ENCODE data around the gene P3H2. TPM values are rescaled to one million over a fixed set of nuclear protein-coding genes. Genes with fewer than 3 reads are reported as not detected.

The P3H2 gene
- total and polyA plus RNA-seq, 2 experiments from 2014 or later = 14.5 TPM

- Histone ChIP-seq H2AFZ (no peak overlapping the region), H3K36me3 (replicated peaks; ENCODE audit: insufficient read depth, low read depth) (no peaks in the 10 kb centered on the region), H3K4me3 (no peak overlapping the region), H3K9me2 (replicated peaks; ENCODE audit: insufficient read depth) (no peaks in the 10 kb centered on the region), H4K20me1 (ENCODE audit: insufficient read depth, poor library complexity, severe bottlenecking) (no peaks in the 10 kb centered on the region), H3K4me1 (ENCODE audit: insufficient read depth) (peaks cover 4% of the 10 kb centered on the region), H3K79me2 (peaks cover 2% of the 10 kb centered on the region), H3K4me2 (no peak overlapping the region), H3K27ac (peak overlapping the region; percentile 10), H3K27me3 (no peaks in the 10 kb centered on the region), H3K9me3 (ENCODE audit: low read depth) (no peaks in the 10 kb centered on the region)
- DNase-seq (ENCODE audit: low spot score) = no peak
- WGBS (ENCODE audit: low lambda C conversion rate, missing lambda C conversion rate) = 85% methylated on average over 5 of the region's 5 CpGs
- TF ChIP-seq CTCF (IDR thresholded peaks at IDR 0.05; ENCODE audit: poor library complexity) (no peak), EZH2 (IDR thresholded peaks at IDR 0.05; ENCODE audit: borderline replicate concordance) (no peak), EZH2phosphoT487 (IDR thresholded peaks at IDR 0.05; ENCODE audit: low read depth, severe bottlenecking, unreplicated experiment) (no peak)
These were observed 116.0 kb downstream of the P3H2 start for GRCh38 chr3:190004656-190005055.

- H3K4me2 ChIP-seq = no peak overlapping the region
- TF ChIP-seq CTCF (IDR thresholded peaks at IDR 0.05; ENCODE audit: poor library complexity) (no peak), EZH2phosphoT487 (IDR thresholded peaks at IDR 0.05; ENCODE audit: low read depth, severe bottlenecking, unreplicated experiment) (no peak), EZH2 (IDR thresholded peaks at IDR 0.05; ENCODE audit: borderline replicate concordance) (no peak)
- H3K79me2 ChIP-seq = peaks cover 2% of the 10 kb centered on the region
- no peaks in the 10 kb centered on the region for H3K9me3 ChIP-seq (ENCODE audit: low read depth)
- peaks cover 4% of the 10 kb centered on the region for H3K4me1 ChIP-seq (ENCODE audit: insufficient read depth)
- no peaks in the 10 kb centered on the region for H3K27me3 ChIP-seq
- H3K4me3 ChIP-seq = no peak overlapping the region
- no peak overlapping the region for H2AFZ ChIP-seq
- no peak for DNase-seq (ENCODE audit: low spot score)
- H4K20me1 ChIP-seq (ENCODE audit: insufficient read depth, poor library complexity, severe bottlenecking) = no peaks in the 10 kb centered on the region
- H3K36me3 ChIP-seq (replicated peaks; ENCODE audit: insufficient read depth, low read depth) = no peaks in the 10 kb centered on the region
- WGBS (ENCODE audit: low lambda C conversion rate, missing lambda C conversion rate) = 38% methylated on average over 3 of the region's 3 CpGs
- no peaks in the 10 kb centered on the region for H3K9me2 ChIP-seq (replicated peaks; ENCODE audit: insufficient read depth)
- H3K27ac ChIP-seq = no peak overlapping the region
These were observed 117.0 kb downstream of the P3H2 start for GRCh38 chr3:190003681-190004123.

GRCh38 chr3:190003068-190003467, 117.6 kb downstream of the P3H2 start:
- no peak overlapping the region for H3K4me2 ChIP-seq
- no peak overlapping the region for H3K4me3 ChIP-seq
- H3K79me2 ChIP-seq = peaks cover 2% of the 10 kb centered on the region
- TF ChIP-seq EZH2 (IDR thresholded peaks at IDR 0.05; ENCODE audit: borderline replicate concordance) (no peak), CTCF (IDR thresholded peaks at IDR 0.05; ENCODE audit: poor library complexity) (no peak), EZH2phosphoT487 (IDR thresholded peaks at IDR 0.05; ENCODE audit: low read depth, severe bottlenecking, unreplicated experiment) (no peak)
- H3K27me3 ChIP-seq = no peaks in the 10 kb centered on the region
- no peaks in the 10 kb centered on the region for H3K9me3 ChIP-seq (ENCODE audit: low read depth)
- H3K4me1 ChIP-seq (ENCODE audit: insufficient read depth) = peaks cover 4% of the 10 kb centered on the region
- 60% methylated on average over 3 of the region's 3 CpGs for WGBS (ENCODE audit: low lambda C conversion rate, missing lambda C conversion rate)
- H3K9me2 ChIP-seq (replicated peaks; ENCODE audit: insufficient read depth) = no peaks in the 10 kb centered on the region
- no peak overlapping the region for H3K27ac ChIP-seq
- H4K20me1 ChIP-seq (ENCODE audit: insufficient read depth, poor library complexity, severe bottlenecking) = no peaks in the 10 kb centered on the region
- no peak for DNase-seq (ENCODE audit: low spot score)
- no peaks in the 10 kb centered on the region for H3K36me3 ChIP-seq (replicated peaks; ENCODE audit: insufficient read depth, low read depth)
- H2AFZ ChIP-seq = no peak overlapping the region

GRCh38 chr3:190001426-190001825, 119.3 kb downstream of the P3H2 start:
- Histone ChIP-seq H3K4me3 (no peak overlapping the region), H4K20me1 (ENCODE audit: insufficient read depth, poor library complexity, severe bottlenecking) (no peaks in the 10 kb centered on the region), H3K27me3 (no peaks in the 10 kb centered on the region), H3K9me2 (replicated peaks; ENCODE audit: insufficient read depth) (no peaks in the 10 kb centered on the region), H3K4me1 (ENCODE audit: insufficient read depth) (peaks cover 4% of the 10 kb centered on the region), H3K4me2 (no peak overlapping the region), H3K27ac (no peak overlapping the region), H3K36me3 (replicated peaks; ENCODE audit: insufficient read depth, low read depth) (no peaks in the 10 kb centered on the region), H3K9me3 (ENCODE audit: low read depth) (no peaks in the 10 kb centered on the region), H3K79me2 (peaks cover 2% of the 10 kb centered on the region), H2AFZ (no peak overlapping the region)
- WGBS (ENCODE audit: low lambda C conversion rate, missing lambda C conversion rate) = 62% methylated on average over 3 of the region's 3 CpGs
- TF ChIP-seq CTCF (IDR thresholded peaks at IDR 0.05; ENCODE audit: poor library complexity) (no peak), EZH2phosphoT487 (IDR thresholded peaks at IDR 0.05; ENCODE audit: low read depth, severe bottlenecking, unreplicated experiment) (no peak), EZH2 (IDR thresholded peaks at IDR 0.05; ENCODE audit: borderline replicate concordance) (no peak)
- DNase-seq (ENCODE audit: low spot score) = no peak

Measured in hepatocyte (in vitro differentiated cells).